GM23338 (cell line): Measurements from ENCODE around the gene NDUFV1. TPM values are rescaled to one million over a fixed set of nuclear protein-coding genes. Genes with fewer than 3 reads are reported as not detected.

Experiments
- ATAC-seq: fragments of 200-7000 bp; cut with Tn5 transposase; 3 replicates; pipeline ENCODE4 v1.9.1; 2020
- DNase-seq: peaks from one replicate; pipeline ENCODE4 v3.0.0-alpha.2; 2015; ENCODE audit warnings: low spot score
- H2AFZ ChIP-seq: fragments of 200-600 bp; sonication (generic); 2 replicates; pipeline ENCODE4 v1.8.0; 2016; ENCODE audit warnings: antibody characterized with exemption, mild to moderate bottlenecking, moderate library complexity
- H3F3A ChIP-seq: fragments of 200-600 bp; sonication (generic); replicated peaks from 2 replicates; pipeline ENCODE4 v1.8.0; 2017; ENCODE audit warnings: antibody characterized with exemption, mixed run types, low read depth
- H3K27ac ChIP-seq: fragments of 200-600 bp; sonication (generic); 2 replicates; pipeline ENCODE4 v1.6.1; 2016; ENCODE audit warnings: low read depth
- H3K27me3 ChIP-seq: fragments of 200-600 bp; sonication (generic); 2 replicates; pipeline ENCODE4 v1.8.0; 2016; ENCODE audit warnings: mild to moderate bottlenecking, mixed run types, moderate library complexity; ENCODE audit not compliant: insufficient read depth
- H3K36me3 ChIP-seq: fragments of 200-600 bp; sonication (generic); 2 replicates; pipeline ENCODE4 v1.8.0; 2016; ENCODE audit warnings: mild to moderate bottlenecking; ENCODE audit not compliant: insufficient read depth
- H3K4me1 ChIP-seq: fragments of 200-600 bp; sonication (generic); 2 replicates; pipeline ENCODE4 v1.8.0; 2016; ENCODE audit warnings: mild to moderate bottlenecking, moderate library complexity; ENCODE audit not compliant: insufficient read depth
- H3K4me2 ChIP-seq: fragments of 200-600 bp; sonication (generic); 2 replicates; pipeline ENCODE4 v1.7.1; 2017; ENCODE audit warnings: mixed run types
- H3K4me3 ChIP-seq: fragments of 200-600 bp; sonication (generic); 2 replicates; pipeline ENCODE4 v1.6.1; 2016; ENCODE audit warnings: mixed run types
- H3K79me2 ChIP-seq: fragments of 200-600 bp; sonication (generic); replicated peaks from 2 replicates; pipeline ENCODE4 v1.8.0; 2017; ENCODE audit warnings: mild to moderate bottlenecking; ENCODE audit not compliant: insufficient read depth
- H3K9me2 ChIP-seq: fragments of 200-600 bp; sonication (generic); 2 replicates; pipeline ENCODE4 v1.8.0; 2017; ENCODE audit not compliant: insufficient read depth
- H4K20me1 ChIP-seq: fragments of 200-600 bp; sonication (generic); replicated peaks from 2 replicates; pipeline ENCODE4 v1.8.0; 2017; ENCODE audit warnings: mild to moderate bottlenecking; ENCODE audit not compliant: insufficient read depth
- H3K27ac Mint-ChIP-seq: 2 replicates; pipeline ENCODE4 v1.8.0; 2020; ENCODE audit warnings: inconsistent platforms, mild to moderate bottlenecking, moderate library complexity, mixed read lengths
- H3K27me3 Mint-ChIP-seq: 3 replicates; pipeline ENCODE4 v1.8.0; 2022; ENCODE audit warnings: low read depth, mild to moderate bottlenecking, moderate library complexity, mixed read lengths, inconsistent platforms; ENCODE audit not compliant: insufficient read depth, poor library complexity
- H3K36me3 Mint-ChIP-seq: 3 replicates; pipeline ENCODE4 v1.8.0; 2021; ENCODE audit warnings: low read depth, mild to moderate bottlenecking, inconsistent platforms, moderate library complexity, mixed read lengths
- H3K4me1 Mint-ChIP-seq: 3 replicates; pipeline ENCODE4 v1.8.0; 2020; ENCODE audit warnings: mild to moderate bottlenecking, inconsistent platforms, mixed read lengths
- H3K4me3 Mint-ChIP-seq: 3 replicates; pipeline ENCODE4 v1.8.0; 2021; ENCODE audit warnings: moderate library complexity, mild to moderate bottlenecking, inconsistent platforms, mixed read lengths
- H3K9me3 Mint-ChIP-seq: 3 replicates; pipeline ENCODE4 v1.8.0; 2020; ENCODE audit warnings: moderate library complexity, mild to moderate bottlenecking, inconsistent platforms, mixed read lengths
- CREB1 ChIP-seq: fragments of 250-450 bp; sonication (Bioruptor Pico); IDR thresholded peaks from 2 replicates; pipeline ENCODE4 v1.5.0; 2020; ENCODE audit warnings: low read depth, mild to moderate bottlenecking, moderate library complexity
- EZH2 ChIP-seq: fragments of 200-600 bp; sonication (generic); IDR thresholded peaks from one replicate; pipeline ENCODE4 v1.8.0; 2017; ENCODE audit warnings: antibody characterized with exemption, mild to moderate bottlenecking, low read depth; ENCODE audit not compliant: unreplicated experiment
- EZH2phosphoT487 ChIP-seq: fragments of 200-600 bp; sonication (generic); IDR thresholded peaks from one replicate; pipeline ENCODE4 v1.8.1; 2018; ENCODE audit warnings: antibody characterized with exemption; ENCODE audit not compliant: unreplicated experiment
- JUNB ChIP-seq: IDR thresholded peaks from one replicate; pipeline ENCODE4 v1.6.1; 2016; ENCODE audit warnings: antibody characterized with exemption; ENCODE audit not compliant: unreplicated experiment
- NANOG ChIP-seq: IDR thresholded peaks from 2 replicates; pipeline ENCODE4 v1.6.1; 2016; ENCODE audit warnings: antibody characterized with exemption, borderline replicate concordance
- POLR2AphosphoS5 ChIP-seq: IDR thresholded peaks from 2 replicates; pipeline ENCODE4 v1.6.1; 2016; ENCODE audit warnings: antibody characterized with exemption, low read depth
- REST ChIP-seq: IDR thresholded peaks from one replicate; pipeline ENCODE4 v1.6.1; 2018; ENCODE audit warnings: antibody characterized with exemption; ENCODE audit not compliant: unreplicated experiment
- STAT1 ChIP-seq: IDR thresholded peaks from one replicate; pipeline ENCODE4 v1.6.1; 2016; ENCODE audit warnings: antibody characterized with exemption; ENCODE audit not compliant: unreplicated experiment
- ZNF114 ChIP-seq: fragments of 250-450 bp; sonication (Bioruptor Pico); IDR thresholded peaks from 2 replicates; pipeline ENCODE4 v1.5.0; 2020; ENCODE audit warnings: mild to moderate bottlenecking, moderate library complexity
- ZNF331 ChIP-seq: fragments of 250-450 bp; sonication (Bioruptor Pico); IDR thresholded peaks from 2 replicates; pipeline ENCODE4 v1.5.0; 2020; ENCODE audit warnings: low read depth, mild to moderate bottlenecking, moderate library complexity
- polyA plus RNA-seq: library from polyadenylated mRNA; unstranded; fragments of >200 nt; fragmentation: Nextera tagmentation; extraction: Ambion mirVana; gene quantifications from 2 replicates; pipeline ENCODE4 v1.2.1, GENCODE V29; 2016
- total RNA-seq: library from RNA; depleted of rRNA; stranded (reverse); fragments of >200 nt; shearing (Covaris generic); gene quantifications from 2 replicates; pipeline ENCODE4 v1.2.3, GENCODE V29; 2014
- TF ChIP-seq, protein P1 (sequence below): IDR thresholded peaks from 2 replicates; pipeline ENCODE4 v1.6.1; 2016; ENCODE audit warnings: antibody characterized with exemption
- TF ChIP-seq, protein P2 (sequence below), 2 experiments: fragments of 200-600 bp in 1 of 2; sonication (generic) in 1 of 2; conservative IDR thresholded peaks; 2 replicates each; pipeline versions ENCODE4 v1.5.1 to v1.6.1; 2016 to 2017; ENCODE audit warnings: antibody characterized with exemption in 2 of 2, low read depth in 2 of 2, mild to moderate bottlenecking in 2 of 2, moderate library complexity in 1 of 2
- TF ChIP-seq, protein P3 (sequence below): fragments of 250-450 bp; sonication (Bioruptor Pico); IDR thresholded peaks from 2 replicates; pipeline ENCODE4 v1.5.0; 2020; ENCODE audit warnings: mild to moderate bottlenecking, moderate library complexity

NDUFV1 gene
- total and polyA plus RNA-seq, 2 experiments from 2014 or later, result 104 to 241 TPM

DNA sequence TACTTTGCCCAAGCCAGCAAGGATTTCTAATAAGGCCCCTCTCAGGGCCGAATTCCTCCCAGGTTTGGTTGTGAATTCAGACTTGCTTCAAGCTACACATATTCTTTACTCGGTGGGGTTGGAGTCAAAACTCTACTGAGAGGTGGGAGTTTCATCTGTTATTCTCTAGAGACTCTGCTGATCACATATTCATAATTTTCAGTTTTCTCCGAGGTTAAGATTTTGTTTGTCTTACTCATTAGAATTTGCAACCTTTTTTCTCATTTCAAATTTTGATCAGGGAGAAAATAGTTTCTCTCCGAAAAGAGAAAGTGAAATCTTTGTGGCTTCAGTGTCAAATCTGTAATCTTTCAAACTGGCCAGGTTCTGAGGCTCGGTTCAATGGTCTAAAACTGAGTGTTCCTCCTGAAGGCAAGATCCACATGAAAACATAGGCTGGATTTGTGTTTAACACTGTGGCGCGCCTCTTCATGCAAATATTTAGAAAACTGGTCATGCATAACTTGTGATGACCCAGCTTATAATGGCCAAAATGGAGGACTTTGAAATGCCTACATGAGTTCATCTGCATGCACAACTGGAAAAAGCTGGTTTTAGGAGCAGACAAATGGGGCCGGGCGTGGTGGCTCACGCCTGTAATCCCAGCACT lies 44.6 kb upstream of the NDUFV1 start:
- no peak overlapping the region for H3K27ac ChIP-seq
- H2AFZ ChIP-seq, result peak overlapping the region; percentile 8; the same call in 1 of the 2 replicates
- no peaks in the 10 kb centered on the region for H4K20me1 ChIP-seq
- H3K36me3 ChIP-seq, result no peaks in the 10 kb centered on the region
- H3K4me3 Mint-ChIP-seq, result no peak overlapping the region
- DNase-seq (no peak), ATAC-seq (no peak)
- H3K9me3 Mint-ChIP-seq, result no peaks in the 10 kb centered on the region; the same call in 2 of the 3 replicates
- H3K27me3 ChIP-seq, result no peaks in the 10 kb centered on the region
- H3K27me3 Mint-ChIP-seq, result peaks cover 4% of the 10 kb centered on the region
- no peak overlapping the region for H3K4me3 ChIP-seq
- no peaks in the 10 kb centered on the region for H3K9me2 ChIP-seq
- no peaks in the 10 kb centered on the region for H3K79me2 ChIP-seq
- peaks cover 14% of the 10 kb centered on the region for H3K4me1 Mint-ChIP-seq
- H3K4me1 ChIP-seq, result peaks cover 14% of the 10 kb centered on the region
- no peaks in the 10 kb centered on the region for H3F3A ChIP-seq
- no peaks in the 10 kb centered on the region for H3K36me3 Mint-ChIP-seq
- H3K4me2 ChIP-seq, result no peak overlapping the region
- no peak for TF ChIP-seq EZH2
- no peak for TF ChIP-seq CREB1 (CRISPR knock-in tag)
- TF ChIP-seq NANOG, result no peak
- TF ChIP-seq, protein P1, sequence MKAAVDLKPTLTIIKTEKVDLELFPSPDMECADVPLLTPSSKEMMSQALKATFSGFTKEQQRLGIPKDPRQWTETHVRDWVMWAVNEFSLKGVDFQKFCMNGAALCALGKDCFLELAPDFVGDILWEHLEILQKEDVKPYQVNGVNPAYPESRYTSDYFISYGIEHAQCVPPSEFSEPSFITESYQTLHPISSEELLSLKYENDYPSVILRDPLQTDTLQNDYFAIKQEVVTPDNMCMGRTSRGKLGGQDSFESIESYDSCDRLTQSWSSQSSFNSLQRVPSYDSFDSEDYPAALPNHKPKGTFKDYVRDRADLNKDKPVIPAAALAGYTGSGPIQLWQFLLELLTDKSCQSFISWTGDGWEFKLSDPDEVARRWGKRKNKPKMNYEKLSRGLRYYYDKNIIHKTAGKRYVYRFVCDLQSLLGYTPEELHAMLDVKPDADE, result no peak
- no peak for TF ChIP-seq ZNF114 (CRISPR knock-in tag)
- no peak for TF ChIP-seq ZNF331
- TF ChIP-seq, protein P2, sequence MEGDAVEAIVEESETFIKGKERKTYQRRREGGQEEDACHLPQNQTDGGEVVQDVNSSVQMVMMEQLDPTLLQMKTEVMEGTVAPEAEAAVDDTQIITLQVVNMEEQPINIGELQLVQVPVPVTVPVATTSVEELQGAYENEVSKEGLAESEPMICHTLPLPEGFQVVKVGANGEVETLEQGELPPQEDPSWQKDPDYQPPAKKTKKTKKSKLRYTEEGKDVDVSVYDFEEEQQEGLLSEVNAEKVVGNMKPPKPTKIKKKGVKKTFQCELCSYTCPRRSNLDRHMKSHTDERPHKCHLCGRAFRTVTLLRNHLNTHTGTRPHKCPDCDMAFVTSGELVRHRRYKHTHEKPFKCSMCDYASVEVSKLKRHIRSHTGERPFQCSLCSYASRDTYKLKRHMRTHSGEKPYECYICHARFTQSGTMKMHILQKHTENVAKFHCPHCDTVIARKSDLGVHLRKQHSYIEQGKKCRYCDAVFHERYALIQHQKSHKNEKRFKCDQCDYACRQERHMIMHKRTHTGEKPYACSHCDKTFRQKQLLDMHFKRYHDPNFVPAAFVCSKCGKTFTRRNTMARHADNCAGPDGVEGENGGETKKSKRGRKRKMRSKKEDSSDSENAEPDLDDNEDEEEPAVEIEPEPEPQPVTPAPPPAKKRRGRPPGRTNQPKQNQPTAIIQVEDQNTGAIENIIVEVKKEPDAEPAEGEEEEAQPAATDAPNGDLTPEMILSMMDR (conservative IDR thresholded peaks at IDR 0.05; ENCODE audit: low read depth in 2 of 2), result no peak
- no peak for TF ChIP-seq EZH2phosphoT487
- TF ChIP-seq REST, result no peak
- TF ChIP-seq JUNB, result no peak
- TF ChIP-seq, protein P3, sequence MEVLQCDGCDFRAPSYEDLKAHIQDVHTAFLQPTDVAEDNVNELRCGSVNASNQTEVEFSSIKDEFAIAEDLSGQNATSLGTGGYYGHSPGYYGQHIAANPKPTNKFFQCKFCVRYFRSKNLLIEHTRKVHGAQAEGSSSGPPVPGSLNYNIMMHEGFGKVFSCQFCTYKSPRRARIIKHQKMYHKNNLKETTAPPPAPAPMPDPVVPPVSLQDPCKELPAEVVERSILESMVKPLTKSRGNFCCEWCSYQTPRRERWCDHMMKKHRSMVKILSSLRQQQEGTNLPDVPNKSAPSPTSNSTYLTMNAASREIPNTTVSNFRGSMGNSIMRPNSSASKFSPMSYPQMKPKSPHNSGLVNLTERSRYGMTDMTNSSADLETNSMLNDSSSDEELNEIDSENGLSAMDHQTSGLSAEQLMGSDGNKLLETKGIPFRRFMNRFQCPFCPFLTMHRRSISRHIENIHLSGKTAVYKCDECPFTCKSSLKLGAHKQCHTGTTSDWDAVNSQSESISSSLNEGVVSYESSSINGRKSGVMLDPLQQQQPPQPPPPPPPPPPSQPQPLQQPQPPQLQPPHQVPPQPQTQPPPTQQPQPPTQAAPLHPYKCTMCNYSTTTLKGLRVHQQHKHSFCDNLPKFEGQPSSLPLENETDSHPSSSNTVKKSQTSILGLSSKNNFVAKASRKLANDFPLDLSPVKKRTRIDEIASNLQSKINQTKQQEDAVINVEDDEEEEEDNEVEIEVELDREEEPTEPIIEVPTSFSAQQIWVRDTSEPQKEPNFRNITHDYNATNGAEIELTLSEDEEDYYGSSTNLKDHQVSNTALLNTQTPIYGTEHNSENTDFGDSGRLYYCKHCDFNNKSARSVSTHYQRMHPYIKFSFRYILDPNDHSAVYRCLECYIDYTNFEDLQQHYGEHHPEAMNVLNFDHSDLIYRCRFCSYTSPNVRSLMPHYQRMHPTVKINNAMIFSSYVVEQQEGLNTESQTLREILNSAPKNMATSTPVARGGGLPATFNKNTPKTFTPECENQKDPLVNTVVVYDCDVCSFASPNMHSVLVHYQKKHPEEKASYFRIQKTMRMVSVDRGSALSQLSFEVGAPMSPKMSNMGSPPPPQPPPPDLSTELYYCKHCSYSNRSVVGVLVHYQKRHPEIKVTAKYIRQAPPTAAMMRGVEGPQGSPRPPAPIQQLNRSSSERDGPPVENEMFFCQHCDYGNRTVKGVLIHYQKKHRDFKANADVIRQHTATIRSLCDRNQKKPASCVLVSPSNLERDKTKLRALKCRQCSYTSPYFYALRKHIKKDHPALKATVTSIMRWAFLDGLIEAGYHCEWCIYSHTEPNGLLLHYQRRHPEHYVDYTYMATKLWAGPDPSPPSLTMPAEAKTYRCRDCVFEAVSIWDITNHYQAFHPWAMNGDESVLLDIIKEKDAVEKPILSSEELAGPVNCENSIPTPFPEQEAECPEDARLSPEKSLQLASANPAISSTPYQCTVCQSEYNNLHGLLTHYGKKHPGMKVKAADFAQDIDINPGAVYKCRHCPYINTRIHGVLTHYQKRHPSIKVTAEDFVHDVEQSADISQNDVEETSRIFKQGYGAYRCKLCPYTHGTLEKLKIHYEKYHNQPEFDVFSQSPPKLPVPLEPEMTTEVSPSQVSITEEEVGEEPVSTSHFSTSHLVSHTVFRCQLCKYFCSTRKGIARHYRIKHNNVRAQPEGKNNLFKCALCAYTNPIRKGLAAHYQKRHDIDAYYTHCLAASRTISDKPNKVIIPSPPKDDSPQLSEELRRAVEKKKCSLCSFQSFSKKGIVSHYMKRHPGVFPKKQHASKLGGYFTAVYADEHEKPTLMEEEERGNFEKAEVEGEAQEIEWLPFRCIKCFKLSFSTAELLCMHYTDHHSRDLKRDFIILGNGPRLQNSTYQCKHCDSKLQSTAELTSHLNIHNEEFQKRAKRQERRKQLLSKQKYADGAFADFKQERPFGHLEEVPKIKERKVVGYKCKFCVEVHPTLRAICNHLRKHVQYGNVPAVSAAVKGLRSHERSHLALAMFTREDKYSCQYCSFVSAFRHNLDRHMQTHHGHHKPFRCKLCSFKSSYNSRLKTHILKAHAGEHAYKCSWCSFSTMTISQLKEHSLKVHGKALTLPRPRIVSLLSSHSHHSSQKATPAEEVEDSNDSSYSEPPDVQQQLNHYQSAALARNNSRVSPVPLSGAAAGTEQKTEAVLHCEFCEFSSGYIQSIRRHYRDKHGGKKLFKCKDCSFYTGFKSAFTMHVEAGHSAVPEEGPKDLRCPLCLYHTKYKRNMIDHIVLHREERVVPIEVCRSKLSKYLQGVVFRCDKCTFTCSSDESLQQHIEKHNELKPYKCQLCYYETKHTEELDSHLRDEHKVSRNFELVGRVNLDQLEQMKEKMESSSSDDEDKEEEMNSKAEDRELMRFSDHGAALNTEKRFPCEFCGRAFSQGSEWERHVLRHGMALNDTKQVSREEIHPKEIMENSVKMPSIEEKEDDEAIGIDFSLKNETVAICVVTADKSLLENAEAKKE (CRISPR knock-in tag), result no peak
- TF ChIP-seq POLR2AphosphoS5, result no peak
- TF ChIP-seq STAT1, result no peak
- no peak overlapping the region for H3K27ac Mint-ChIP-seq
